Astrocyte of the hippocampus (primary cell): ENCODE measurements around the gene PUM1.

Experiments
- DNase-seq: peaks from one replicate; pipeline ENCODE4 v3.0.0; 2011; ENCODE audit warnings: low read depth, low spot score

PUM1 gene

DNA sequence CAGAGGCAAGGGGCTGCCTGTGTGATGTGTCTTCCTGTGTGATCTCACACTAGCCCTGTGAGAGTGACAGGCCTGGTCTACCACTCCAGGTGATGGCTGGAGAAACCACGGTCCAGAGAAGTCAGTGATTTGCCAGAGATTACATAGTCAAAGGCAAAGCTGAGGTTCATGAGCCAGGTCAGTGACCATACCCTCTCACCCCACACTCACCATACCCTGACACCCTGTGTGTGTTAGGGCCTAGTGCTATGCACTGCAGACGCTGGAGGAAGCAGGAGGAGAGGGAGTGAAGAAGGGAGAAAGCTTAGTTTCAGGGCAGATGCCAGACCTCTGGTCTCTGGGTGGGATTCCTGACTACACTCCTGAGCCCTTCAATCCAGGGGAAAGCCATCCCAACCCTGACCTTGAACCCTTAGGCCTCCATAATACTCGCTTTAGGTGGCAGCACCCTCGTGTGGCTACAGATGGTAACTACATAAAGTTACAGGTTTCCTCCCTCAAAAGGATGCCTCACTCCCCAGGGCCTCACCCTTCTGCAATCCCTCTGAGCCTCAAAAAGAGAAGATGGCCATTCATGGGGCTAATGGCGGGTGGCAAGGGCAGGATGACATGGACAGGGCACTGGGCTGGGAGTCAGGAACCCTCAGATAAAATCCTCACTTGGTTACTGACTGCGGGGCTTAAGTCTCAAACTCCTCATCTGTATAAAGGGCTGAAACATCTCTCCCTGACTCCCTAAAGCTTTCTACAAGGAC, 136.2 kb downstream of the PUM1 start:
- DNase-seq, result peak; percentile 58

DNA sequence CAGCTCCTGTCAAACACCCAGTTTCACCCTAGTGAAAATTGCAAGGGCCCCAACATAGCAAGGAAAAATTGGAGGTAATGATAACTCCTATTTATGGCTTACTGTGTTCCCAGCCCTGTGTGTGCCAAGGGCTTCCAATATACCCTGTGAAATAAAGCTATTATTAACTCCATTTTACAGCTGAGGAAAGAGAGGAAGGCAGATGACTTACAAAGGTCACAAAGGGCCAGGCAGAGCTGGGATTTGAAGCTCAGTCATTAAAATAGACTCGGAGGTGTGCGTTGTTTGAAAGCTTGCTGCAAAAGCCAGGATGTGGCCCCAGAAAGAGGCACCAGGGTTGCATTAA, 136.8 kb downstream of the PUM1 start:
- DNase-seq, result no peak

DNA sequence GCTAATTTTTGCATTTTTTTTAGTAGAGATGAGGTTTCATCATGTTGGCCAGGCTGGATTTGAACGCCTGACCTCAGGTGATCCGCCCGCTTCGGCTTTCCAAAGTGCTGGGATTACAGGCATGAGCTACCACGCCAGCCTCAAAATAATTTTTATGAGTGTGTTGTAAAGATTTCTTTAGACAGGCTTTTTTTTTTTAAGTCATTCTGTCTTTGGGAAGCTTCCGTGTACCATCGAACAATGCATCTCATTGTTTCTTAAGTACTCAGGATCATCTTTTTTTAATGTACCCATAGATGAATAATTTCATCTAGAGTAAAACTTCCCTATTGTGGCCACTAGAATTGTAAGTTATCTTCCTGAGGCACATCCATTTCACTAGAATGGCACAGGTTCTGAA, 137.3 kb downstream of the PUM1 start:
- no peak for DNase-seq

DNA sequence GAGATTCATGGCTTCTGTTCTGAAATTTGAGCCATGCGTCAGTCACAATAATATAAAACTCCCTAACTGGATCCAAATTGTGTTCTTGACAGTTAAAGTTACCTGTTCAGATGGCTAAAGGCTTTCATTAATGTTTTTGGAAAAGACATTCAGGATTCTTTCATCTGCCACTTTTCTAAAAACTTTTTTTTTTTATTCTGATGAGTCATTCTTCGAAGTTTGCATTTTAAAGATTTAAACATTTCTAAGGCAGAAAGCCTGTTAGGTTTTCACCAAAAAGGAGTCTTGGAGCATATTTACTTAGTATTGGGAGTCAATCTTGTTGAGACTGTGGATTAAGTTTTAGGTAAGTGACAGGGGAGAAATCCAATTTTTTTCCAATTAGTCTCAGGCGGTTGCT, 138.1 kb downstream of the PUM1 start:
- no peak for DNase-seq

DNA sequence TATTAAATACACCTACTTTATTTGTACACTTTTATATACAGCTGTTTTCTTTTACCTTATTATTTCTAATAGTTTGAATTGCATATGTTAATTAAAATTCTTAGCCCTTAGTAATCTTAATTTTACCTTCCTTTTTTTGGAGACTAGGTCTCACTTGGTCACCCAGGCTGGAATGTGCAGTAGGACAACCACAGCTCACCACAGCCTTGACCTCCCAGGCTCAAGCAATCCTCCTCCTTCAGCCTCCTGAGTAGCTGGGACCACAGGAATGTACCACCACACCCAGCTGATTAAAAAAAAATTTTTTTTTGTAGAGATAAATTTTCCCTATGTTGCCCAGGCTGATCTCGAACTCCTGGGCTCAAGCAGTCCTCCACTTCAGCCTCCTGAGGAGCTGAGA, 141.9 kb downstream of the PUM1 start:
- peak; percentile 47 for DNase-seq

DNA sequence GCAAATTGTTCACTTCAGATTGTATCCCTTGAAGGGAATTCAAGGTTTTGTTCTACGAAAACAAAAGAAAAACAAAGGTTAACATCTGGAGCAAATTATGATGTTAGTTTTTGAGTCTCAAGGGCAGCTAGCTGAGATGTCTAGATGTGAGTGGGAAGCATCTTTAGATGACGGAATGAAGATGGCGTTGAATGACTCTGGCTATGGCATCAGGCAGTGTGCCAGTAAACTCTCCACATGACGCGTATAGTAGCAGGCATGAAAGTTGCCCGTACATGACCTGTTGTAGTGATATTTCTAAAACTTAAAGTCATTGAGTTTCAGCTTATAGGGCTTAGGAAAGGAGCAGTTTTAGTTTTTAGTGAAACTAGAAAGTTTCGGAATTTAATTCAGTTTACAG, 144.7 kb downstream of the PUM1 start:
- no peak for DNase-seq

DNA sequence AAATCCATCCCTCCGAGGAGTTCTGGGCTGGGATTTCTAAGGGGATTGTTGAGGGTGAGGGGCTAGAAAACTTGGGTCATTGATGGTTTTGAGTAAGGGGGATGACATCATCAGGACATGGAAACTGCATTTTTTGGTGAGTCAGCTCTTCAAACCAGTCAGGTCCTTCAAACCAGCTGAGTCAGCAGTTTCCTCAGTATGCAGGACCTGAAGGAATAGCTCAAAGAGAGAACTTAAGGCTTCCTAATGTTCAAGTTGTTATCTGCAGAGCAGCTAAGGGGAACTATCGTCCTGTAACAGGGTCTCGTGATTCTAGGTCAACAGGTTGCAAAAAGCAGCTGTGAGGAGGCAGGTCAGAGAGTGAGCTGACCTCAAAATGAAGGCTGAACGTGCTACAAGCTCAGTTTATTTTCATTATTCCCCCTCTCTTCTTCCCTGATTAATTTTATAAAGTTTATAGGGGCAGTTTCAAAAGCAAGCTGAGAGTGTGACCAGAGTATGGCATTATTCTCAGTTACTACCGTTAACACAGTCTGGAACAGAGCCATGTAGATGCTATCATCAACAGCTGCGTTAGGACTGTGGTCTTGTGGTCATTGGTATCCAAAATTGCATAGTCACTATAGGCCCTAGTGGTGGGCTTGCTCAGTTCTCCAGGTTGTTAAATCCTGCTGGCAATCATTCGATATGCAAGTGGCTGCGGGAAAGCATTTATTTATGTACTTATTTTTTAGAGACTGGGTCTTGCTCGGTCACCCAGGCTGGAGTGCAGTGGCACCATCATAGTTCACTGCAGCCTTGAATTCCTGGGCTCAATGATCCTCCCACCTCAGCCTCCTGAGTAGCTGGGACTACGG, 146.3 kb downstream of the PUM1 start:
- DNase-seq, result peak; percentile 78

DNA sequence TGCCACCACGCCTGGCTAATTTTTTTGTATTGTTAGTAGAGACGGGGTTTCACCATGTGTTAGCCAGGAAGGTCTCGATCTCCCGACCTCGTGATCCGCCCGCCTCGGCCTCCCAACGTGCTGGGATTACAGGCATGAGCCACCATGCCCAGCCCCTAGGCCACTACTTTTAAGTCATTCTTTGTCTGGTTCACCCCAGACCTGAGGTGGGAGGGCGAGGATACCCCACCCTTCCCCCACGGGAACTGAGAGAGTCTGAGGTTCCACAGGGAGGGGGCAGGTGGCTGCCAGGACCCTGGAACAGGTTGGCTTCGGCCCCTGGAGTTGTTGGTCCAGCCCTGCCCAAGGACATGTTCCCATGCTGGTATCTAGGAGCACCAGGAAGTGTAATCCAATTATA, 149.2 kb downstream of the PUM1 start:
- no peak for DNase-seq

DNA sequence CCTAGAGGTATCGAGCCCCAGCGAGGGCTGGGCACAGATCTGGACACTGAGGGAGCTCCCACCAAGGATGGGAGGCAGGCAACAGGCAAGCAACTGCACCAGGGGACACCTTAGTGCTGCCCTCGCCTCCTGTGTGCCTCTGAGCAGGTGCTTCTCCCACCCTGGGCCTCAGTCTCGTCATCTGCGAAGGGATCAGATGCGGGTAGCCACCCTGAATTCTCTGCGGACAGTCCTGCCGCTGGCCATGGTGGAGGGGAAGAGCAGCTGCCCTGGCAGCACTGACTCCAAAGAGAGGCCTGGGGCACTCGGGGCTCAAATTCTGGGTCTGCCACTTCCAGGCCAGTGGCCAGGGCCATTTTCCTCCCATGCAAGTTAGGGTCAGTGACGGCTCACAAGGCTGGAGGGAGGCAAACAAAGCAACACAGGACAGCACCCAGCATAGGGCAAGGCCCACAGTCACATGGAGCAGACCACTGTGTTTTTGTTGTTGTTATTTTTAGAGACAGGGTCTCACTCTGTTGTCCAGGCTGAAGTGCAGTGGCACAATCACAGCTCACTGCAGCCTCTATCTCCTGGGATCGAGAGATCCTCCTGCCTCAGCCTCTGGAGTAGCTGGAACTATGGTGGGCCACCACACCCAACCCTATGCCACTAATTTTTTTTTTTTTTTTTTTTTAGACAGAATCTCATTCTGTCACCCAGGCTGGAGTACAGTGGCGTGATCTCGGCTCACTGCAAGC, 149.9 kb downstream of the PUM1 start:
- DNase-seq, result no peak

DNA sequence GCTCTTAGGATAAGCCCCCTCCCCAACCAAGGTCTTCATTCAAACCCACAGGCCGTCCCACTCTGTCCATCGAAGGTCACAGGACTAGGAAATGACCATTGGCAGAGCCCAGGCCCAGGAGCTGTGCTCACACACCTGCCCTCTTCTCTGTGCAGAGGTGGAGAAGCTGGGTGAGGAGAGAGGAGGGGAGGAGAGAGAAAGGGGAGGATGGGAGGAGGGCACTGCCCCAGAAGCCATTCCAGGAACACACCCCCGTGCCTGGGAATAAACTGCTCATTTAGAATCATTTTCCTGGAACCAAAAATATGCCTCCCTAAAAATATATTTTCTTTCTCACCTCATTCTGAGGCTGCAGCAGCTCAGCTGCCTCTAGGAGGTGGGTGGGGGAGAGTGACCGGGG, 150.6 kb downstream of the PUM1 start:
- no peak for DNase-seq

DNA sequence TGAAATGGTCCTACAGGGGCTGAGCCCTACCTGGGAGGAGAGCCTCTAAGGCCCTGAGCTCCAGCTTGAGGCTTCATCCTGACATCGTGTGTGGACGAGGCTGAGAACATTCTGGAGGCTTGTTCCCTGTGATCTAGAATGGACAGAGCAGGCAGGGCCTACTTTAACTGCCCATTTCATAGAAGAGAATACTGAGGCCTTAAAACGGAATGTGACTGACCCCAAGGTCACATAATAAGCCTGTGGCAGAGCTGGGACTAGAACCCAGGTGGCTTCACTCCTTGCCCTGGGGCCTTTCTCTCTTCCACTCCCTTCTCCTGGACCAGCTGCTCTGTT, 151.0 kb downstream of the PUM1 start:
- no peak for DNase-seq

DNA sequence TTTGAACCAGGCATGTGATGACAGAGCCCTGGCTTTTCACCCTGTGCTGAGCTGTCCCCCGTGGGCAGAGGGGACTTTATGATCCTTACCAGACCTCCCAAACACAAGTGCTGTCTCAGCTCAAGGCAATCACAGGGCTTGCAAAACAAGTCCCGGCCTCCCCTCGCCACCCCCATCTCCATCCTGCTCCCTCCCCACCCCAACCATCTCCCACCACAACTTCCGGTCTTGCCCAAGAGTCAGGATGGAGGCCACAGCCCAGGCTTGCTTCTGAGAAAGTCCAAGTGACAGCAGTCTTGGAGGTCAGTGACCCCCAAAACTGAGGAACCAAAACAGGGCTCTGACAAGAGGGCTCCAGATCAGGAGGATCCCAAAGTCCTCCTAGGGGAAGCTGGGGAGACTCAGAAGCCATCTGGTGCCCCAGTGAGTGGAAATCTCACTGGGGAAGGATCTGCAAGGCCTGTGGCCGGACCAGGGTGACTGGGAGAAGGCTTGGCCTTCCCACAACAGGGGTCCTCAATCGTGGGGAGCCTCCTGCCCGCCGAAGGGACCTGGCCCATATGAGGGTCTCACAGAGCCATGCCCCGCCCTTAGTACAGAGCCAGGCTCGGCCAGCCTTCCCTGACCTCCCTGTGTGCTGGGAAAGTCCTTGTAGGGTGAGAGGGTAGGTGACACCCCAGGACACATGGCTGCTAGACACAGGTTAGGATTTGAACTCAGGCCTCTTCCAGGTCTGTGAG, 152.4 kb downstream of the PUM1 start:
- DNase-seq, result no peak

DNA sequence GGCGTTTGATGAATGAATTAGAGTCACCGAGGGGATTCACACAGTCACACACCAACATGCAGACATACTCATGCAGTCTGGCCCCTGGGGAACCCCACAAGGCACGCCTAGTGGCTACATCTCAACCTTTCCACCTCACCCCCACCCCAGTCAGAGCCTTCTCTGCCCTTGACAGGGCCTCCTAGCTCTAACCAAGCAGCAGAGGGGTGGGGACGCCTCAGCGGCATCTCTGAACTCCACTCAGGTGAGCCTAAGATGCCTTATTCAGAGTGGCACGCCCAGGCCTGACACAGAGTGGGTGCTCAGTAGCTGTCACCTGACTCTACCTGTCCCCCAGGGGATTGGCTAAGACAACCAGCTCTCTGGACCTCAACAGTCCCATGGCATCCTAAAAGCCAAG, 153.3 kb downstream of the PUM1 start:
- peak; percentile 0 for DNase-seq

DNA sequence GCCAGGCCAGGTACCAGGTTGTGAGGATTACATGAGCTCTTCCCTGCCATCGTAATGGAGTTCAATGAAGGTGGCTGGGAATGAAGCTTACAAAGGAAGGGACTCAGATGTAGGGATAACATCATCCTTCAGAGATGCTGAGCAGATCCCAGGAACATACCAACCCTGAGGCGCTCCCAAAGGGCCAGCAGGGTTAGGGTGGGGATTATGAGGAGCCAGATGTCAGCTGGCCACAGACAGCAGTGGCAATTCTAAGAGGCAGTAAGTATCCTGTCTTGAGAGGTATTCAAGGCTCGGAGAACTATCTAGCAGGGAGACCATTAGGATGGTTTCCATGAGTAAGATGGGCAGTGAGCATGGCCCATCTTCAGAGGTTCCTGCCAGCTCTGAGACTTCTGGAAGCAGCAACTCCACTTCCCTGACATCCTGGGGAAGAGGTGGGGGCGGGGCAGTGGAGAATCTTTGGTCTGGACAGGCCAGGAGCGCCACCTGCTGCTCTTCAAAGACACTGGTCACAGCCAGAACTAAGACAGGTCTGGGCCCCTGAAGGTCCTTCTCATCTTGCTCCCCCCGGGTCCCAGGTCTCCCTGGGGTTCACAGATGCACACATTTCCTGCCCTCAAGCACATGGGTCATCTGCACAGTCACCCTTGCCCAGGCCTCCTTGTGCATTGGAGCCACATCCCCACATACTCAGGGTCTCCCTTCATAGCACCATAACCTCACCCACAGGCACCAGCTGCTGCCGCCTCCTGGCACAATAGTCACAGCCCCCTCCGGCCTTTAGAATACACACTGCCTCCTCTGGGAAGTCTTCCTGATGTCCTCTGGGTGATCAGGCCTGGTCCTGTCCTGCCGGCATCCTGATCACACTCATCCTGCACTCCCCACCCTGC, 154.2 kb downstream of the PUM1 start:
- DNase-seq, result peak; percentile 91

DNA sequence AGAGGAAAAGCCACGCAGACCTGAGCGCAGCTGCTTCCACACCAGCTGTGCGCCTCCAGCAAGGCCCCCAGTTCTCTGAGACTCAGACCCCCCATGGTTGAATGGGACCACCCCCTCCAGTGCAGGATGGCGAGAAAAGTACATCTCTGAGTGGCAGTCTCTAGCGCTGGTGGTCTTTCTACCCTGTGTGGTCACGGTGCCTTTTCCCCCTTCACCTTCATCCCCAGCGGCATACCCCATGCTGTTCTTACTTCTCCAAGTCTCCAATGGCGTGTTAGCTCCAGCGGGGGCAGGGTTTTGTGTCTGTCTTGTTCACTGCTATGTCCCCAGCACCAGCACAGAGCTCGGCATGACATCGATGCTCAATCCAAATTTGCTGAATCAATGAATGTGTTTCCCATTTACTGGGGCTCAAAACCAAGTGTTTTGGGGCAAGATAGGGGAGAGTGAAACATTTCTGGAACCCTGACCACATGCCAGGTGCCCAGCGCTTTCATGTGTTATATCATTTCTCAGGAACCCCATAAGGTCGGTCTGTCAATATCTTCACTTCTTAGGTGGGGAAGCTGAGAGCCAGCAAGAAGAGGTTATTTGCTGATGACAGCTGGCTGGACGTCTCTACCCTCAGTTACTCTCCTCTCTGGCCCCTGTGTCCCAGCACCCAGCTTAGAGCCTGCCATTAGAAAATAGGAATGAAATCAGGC, 156.0 kb downstream of the PUM1 start:
- DNase-seq, result peak; percentile 8

DNA sequence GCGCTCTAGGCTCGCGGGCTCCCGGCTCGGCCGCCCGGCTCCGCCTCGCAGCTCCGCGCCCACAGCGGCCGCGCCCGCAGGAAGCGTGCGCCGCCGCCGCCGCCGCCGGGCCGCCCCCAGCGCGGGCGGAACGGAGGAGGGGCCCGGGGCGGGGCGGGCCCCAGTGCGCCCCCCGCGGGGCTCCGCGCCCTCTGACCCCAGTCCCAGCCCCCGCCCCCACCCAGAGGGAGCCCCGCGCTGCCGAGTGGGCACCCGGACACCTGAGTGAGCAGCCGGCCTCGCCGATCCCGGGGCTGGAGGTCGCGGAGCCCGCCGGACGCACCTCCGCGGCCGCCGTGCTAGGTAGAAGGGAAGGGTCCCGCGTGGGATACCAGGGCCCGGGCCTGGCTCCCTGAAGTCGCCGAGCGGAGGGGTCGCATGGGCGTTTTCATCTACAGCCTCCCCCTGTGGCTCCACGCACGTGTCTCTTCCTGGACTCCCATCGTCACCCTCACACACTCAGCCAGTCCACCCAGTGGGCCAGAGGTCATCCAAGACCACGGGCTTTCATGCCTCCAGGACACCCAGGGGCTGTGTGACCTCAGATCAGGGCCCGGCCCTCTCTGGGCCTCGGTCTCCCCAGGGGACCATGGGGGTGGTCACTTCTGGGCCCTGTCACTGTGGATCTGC, 156.7 kb downstream of the PUM1 start, which contains the start of gene SDC3:
SDC3 (minus strand) TSS at position 63 of the 669 bp plus-strand sequence. CDS start 172 bp downstream, outside the sequence.
- DNase-seq, result peak; percentile 72

DNA sequence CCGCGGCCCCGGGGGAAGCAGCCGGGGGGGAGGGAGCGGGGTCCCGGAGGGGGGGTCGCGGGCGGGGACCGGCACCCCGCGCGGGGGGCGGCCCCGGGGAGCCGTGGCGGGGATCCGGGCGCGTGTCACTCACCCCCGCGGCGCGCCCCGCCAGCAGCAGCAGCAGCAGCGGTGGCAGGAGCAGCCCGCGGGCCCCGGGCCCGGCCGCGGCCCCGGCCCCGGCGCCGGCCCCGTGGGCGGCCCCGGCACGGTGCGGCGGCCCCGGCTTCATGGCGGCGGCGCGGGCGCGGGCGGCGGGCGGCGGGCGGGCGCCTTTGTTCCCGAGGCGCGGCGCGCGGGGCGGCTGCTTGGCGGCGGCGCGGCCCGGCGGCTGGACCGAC, 157.2 kb downstream of the PUM1 start:
- DNase-seq, result no peak

DNA sequence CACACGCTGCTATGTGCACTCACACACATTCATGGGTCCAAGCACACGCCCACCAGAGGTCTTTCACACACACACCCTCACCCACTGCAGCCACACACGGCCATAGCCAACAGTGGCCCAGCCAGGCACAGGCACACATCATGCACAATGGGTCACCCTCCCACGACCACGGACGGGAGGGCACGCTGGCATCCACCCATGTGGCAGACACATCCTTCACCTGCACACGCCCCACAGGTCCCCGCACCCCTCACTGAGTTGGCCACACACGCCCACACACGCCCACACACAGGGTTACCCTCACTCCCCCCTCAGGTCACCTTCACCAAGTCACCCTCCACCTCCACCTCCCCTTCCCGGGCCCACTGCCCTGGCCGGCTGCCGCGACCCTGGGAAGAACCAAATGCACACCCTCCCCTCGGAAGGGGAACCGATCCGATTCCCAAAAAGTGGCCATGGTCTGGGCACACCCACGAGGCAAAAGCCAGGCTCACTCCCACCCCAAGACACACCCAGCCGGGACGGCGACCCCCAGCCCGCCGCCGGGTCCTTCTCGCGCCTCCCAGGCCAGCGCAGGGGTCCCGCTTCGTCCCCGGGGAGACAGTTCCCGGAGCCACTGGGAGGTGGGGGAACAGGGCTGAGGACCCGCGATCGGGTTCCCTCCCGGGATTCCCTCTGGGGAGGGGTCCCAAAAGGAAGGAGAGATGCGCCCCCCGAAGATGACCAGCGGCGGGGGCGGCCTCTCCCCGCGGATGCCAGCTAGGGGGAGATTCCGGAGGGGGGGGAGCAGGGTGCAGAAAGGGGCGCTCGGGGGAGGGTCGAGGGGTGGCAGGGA, 157.8 kb downstream of the PUM1 start:
- peak; percentile 21 for DNase-seq
